Mammary epithelial cell (primary cell): ENCODE measurements around the gene SRRT.

Experiments
- CTCF ChIP-seq, 2 donors: IDR thresholded peaks in 1 of 2; conservative IDR thresholded peaks in 1 of 2; 2 replicates each; pipeline ENCODE4 v1.5.1; 2011 to 2012; ENCODE audit warnings: inconsistent platforms in 2 of 2, low read length in 2 of 2, mild to moderate bottlenecking in 2 of 2, control low read depth in 1 of 2, low read depth in 1 of 2; ENCODE audit not compliant: insufficient read depth in 1 of 2; ENCODE audit errors: extremely low read depth in 1 of 2
- EZH2 ChIP-seq: IDR thresholded peaks from 2 replicates; pipeline ENCODE4 v1.6.1; 2012; ENCODE audit warnings: low read length, inconsistent platforms, borderline replicate concordance

- TF ChIP-seq CTCF (conservative IDR thresholded peaks at IDR 0.05 in 1 of 2, IDR thresholded peaks at IDR 0.05 in 1 of 2; ENCODE audit: extremely low read depth in 1 of 2, insufficient read depth in 1 of 2, low read depth in 1 of 2, low read length in 2 of 2), result no peak
- TF ChIP-seq EZH2, result no peak
Observed at GRCh38 chr7:100921039-100921438, 46.1 kb downstream of the SRRT start.
